WTC11 (cell line): Measurements from ENCODE around the gene RANBP17. TPM values are rescaled to one million over a fixed set of nuclear protein-coding genes. Genes with fewer than 3 reads are reported as not detected.

Experiments used
- ATAC-seq: fragments of 200-7000 bp; cut with Tn5 transposase; 2 replicates; pipeline ENCODE4 v1.10.0; 2021; ENCODE audit warnings: mild to moderate bottlenecking, moderate library complexity
- CTCF ChIA-PET: fragments of 300-600 bp; sonication (Branson Sonifier 250); formaldehyde crosslinking; loops from one replicate; lab custom pipeline; 2021; ENCODE audit warnings: antibody characterized with exemption; lab: Charles Lee
- POLR2A ChIA-PET: fragments of 350-600 bp; sonication (Branson Sonifier 250); formaldehyde crosslinking; loops from one replicate; lab custom pipeline; 2021; ENCODE audit warnings: antibody characterized with exemption; lab: Charles Lee
- DNase-seq: peaks from one replicate; pipeline ENCODE4 v3.0.0; 2021; ENCODE audit warnings: low spot score
- H3K27ac Mint-ChIP-seq: 2 replicates; pipeline ENCODE4 v1.8.0; 2021; ENCODE audit warnings: mixed read lengths
- H3K27me3 Mint-ChIP-seq: 2 replicates; pipeline ENCODE4 v1.8.0; 2021; ENCODE audit warnings: low read depth, mild to moderate bottlenecking, moderate library complexity, mixed read lengths
- H3K36me3 Mint-ChIP-seq: 2 replicates; pipeline ENCODE4 v1.8.0; 2021; ENCODE audit warnings: mixed read lengths
- H3K4me1 Mint-ChIP-seq: 2 replicates; pipeline ENCODE4 v1.8.0; 2022; ENCODE audit warnings: mixed read lengths
- H3K4me3 Mint-ChIP-seq: 2 replicates; pipeline ENCODE4 v1.8.0; 2021; ENCODE audit warnings: mild to moderate bottlenecking, moderate library complexity, mixed read lengths
- H3K9me3 Mint-ChIP-seq: 2 replicates; pipeline ENCODE4 v1.8.0; 2021; ENCODE audit warnings: mixed read lengths
- ESRRA ChIP-seq: sonication (generic); formaldehyde crosslinking; IDR thresholded peaks from 2 replicates; pipeline ENCODE4 v1.8.1; 2022; ENCODE audit warnings: mild to moderate bottlenecking, missing genetic modification reagents, borderline replicate concordance
- GTF2I ChIP-seq: fragments of 250-450 bp; sonication (Bioruptor Pico); conservative IDR thresholded peaks from 2 replicates; pipeline ENCODE4 v1.4.0; 2021; ENCODE audit warnings: mild to moderate bottlenecking
- HMGXB4 ChIP-seq: sonication (generic); formaldehyde crosslinking; IDR thresholded peaks from 2 replicates; pipeline ENCODE4 v1.8.1; 2023; ENCODE audit warnings: mild to moderate bottlenecking, moderate library complexity, missing genetic modification reagents
- MYBL2 ChIP-seq: sonication (generic); formaldehyde crosslinking; IDR thresholded peaks from 2 replicates; pipeline ENCODE4 v1.8.1; 2023; ENCODE audit warnings: mild to moderate bottlenecking, moderate library complexity, missing genetic modification reagents
- NR3C1 ChIP-seq: sonication (generic); formaldehyde crosslinking; conservative IDR thresholded peaks from 2 replicates; pipeline ENCODE4 v1.8.1; 2023; ENCODE audit warnings: low read depth, mild to moderate bottlenecking, missing genetic modification reagents
- PREB ChIP-seq: sonication (generic); formaldehyde crosslinking; IDR thresholded peaks from 2 replicates; pipeline ENCODE4 v1.8.1; 2022; ENCODE audit warnings: mild to moderate bottlenecking, missing genetic modification reagents, moderate library complexity, borderline replicate concordance
- SMAD4 ChIP-seq: sonication (generic); formaldehyde crosslinking; IDR thresholded peaks from 2 replicates; pipeline ENCODE4 v1.8.0; 2022; ENCODE audit warnings: mild to moderate bottlenecking, missing genetic modification reagents
- TCF7 ChIP-seq: sonication (generic); formaldehyde crosslinking; IDR thresholded peaks from 2 replicates; pipeline ENCODE4 v1.8.0; 2022; ENCODE audit warnings: mild to moderate bottlenecking, low read depth, missing genetic modification reagents, moderate library complexity
- ZBTB21 ChIP-seq: sonication (generic); formaldehyde crosslinking; IDR thresholded peaks from 2 replicates; pipeline ENCODE4 v1.8.1; 2023; ENCODE audit warnings: mild to moderate bottlenecking, missing genetic modification reagents, borderline replicate concordance
- ZNF317 ChIP-seq: sonication (generic); formaldehyde crosslinking; IDR thresholded peaks from 2 replicates; pipeline ENCODE4 v1.8.1; 2023; ENCODE audit warnings: low read depth, mild to moderate bottlenecking, moderate library complexity, missing genetic modification reagents, borderline replicate concordance
- ZNF532 ChIP-seq: fragments of 250-450 bp; sonication (Bioruptor Pico); IDR thresholded peaks from 2 replicates; pipeline ENCODE4 v1.9.0; 2021; ENCODE audit warnings: mild to moderate bottlenecking, borderline replicate concordance
- ZSCAN18 ChIP-seq: fragments of 250-450 bp; sonication (Bioruptor Pico); IDR thresholded peaks from 2 replicates; pipeline ENCODE4 v2.1.2; 2022; ENCODE audit warnings: mild to moderate bottlenecking, moderate library complexity
- total RNA-seq: library from RNA; stranded (reverse); gene quantifications from 3 replicates; pipeline ENCODE4 v1.2.3, GENCODE V29; 2021
- TF ChIP-seq, protein P1 (sequence below): fragments of 250-450 bp; sonication (Bioruptor Pico); IDR thresholded peaks from 2 replicates; pipeline ENCODE4 v1.8.0; 2021; ENCODE audit warnings: mild to moderate bottlenecking
- TF ChIP-seq, protein P2 (sequence below): sonication (generic); formaldehyde crosslinking; IDR thresholded peaks from 2 replicates; pipeline ENCODE4 v1.8.1; 2022; ENCODE audit warnings: low read depth, mild to moderate bottlenecking, moderate library complexity, missing genetic modification reagents, borderline replicate concordance
- TF ChIP-seq, protein P3 (sequence below): sonication (generic); formaldehyde crosslinking; IDR thresholded peaks from 2 replicates; pipeline ENCODE4 v1.8.1; 2023; ENCODE audit warnings: mild to moderate bottlenecking, missing genetic modification reagents, moderate library complexity
- TF ChIP-seq, protein P4 (sequence below): fragments of 250-450 bp; sonication (Bioruptor Pico); conservative IDR thresholded peaks from 2 replicates; pipeline ENCODE4 v1.9.0; 2021; ENCODE audit warnings: mild to moderate bottlenecking
- TF ChIP-seq, protein P5 (sequence below): sonication (generic); formaldehyde crosslinking; conservative IDR thresholded peaks from 2 replicates; pipeline ENCODE4 v1.8.1; 2022; ENCODE audit warnings: mild to moderate bottlenecking, missing genetic modification reagents

Gene RANBP17
- total RNA-seq, 1 experiment from 2014 or later: 23.1 TPM

DNA sequence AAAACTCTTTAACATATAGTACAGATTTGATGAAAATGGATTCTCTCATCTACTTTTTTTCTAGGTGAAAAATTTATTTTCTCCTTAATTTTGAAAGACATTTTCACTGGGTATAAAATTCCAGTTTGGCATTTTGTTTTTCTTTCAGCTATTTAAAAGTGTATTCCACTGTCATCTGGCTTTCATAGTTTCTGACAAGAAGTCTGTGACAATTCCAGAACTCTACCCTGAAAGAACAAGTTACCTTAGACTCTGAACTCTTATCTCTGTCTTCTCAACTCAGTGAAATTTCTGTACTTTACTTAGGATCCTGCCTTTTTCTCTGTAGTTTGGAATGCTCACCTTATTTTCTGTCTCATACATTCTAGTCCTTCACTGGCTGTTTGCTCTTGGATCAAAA, 161.7 kb downstream of the RANBP17 start:
- no peak for ATAC-seq
- TF ChIP-seq ZNF532 (CRISPR knock-in tag) (no peak), ZNF317 (peak; percentile 92)
- TF ChIP-seq, all 79 proteins: peak for 1
- Mint-ChIP-seq H3K4me3 (no peak overlapping the region), H3K27me3 (no peaks in the 10 kb centered on the region), H3K27ac (no peak overlapping the region), H3K4me1 (no peaks in the 10 kb centered on the region), H3K9me3 (peaks cover 24% of the 10 kb centered on the region), H3K36me3 (peaks cover 23% of the 10 kb centered on the region)
- POLR2A ChIA-PET: no interaction called here
- CTCF ChIA-PET: no interaction called here
- no peak for DNase-seq

DNA sequence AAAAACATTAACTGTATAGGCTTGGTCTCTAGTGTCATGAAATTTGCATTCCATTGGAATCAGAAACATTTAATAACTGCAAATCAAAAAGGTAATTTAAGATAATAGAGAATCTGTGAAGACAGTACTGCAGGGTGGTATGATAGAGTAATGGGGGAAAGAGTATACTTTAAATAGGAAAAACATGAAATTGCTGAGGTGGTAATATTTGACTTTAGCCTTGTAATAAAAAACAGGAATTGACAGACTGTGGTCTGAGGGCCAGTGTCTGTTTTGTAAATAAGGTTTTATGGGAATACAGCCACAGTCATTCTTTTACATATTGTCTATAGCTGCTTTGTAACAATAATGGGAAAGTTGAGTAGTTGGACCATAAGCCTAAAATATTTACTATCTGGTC, 162.3 kb downstream of the RANBP17 start:
- CTCF ChIA-PET: no interaction called here

GRCh38 chr5:171029401-171029800, 167.6 kb downstream of the RANBP17 start:
- H3K4me3 Mint-ChIP-seq: no peak overlapping the region
- POLR2A ChIA-PET: no interaction called here
- CTCF ChIA-PET: no interaction called here
- TF ChIP-seq, protein P1, sequence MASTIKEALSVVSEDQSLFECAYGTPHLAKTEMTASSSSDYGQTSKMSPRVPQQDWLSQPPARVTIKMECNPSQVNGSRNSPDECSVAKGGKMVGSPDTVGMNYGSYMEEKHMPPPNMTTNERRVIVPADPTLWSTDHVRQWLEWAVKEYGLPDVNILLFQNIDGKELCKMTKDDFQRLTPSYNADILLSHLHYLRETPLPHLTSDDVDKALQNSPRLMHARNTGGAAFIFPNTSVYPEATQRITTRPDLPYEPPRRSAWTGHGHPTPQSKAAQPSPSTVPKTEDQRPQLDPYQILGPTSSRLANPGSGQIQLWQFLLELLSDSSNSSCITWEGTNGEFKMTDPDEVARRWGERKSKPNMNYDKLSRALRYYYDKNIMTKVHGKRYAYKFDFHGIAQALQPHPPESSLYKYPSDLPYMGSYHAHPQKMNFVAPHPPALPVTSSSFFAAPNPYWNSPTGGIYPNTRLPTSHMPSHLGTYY (CRISPR knock-in tag): no peak
- TF ChIP-seq, protein P2, sequence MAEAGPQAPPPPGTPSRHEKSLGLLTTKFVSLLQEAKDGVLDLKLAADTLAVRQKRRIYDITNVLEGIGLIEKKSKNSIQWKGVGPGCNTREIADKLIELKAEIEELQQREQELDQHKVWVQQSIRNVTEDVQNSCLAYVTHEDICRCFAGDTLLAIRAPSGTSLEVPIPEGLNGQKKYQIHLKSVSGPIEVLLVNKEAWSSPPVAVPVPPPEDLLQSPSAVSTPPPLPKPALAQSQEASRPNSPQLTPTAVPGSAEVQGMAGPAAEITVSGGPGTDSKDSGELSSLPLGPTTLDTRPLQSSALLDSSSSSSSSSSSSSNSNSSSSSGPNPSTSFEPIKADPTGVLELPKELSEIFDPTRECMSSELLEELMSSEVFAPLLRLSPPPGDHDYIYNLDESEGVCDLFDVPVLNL: no peak
- TF ChIP-seq NR3C1 (CRISPR knock-in tag) (no peak), PREB (CRISPR knock-in tag) (no peak), TCF7 (CRISPR knock-in tag) (no peak), ZSCAN18 (CRISPR knock-in tag) (no peak), ZBTB21 (CRISPR knock-in tag) (no peak), MYBL2 (no peak), ESRRA (CRISPR knock-in tag) (no peak), HMGXB4 (no peak)
- TF ChIP-seq, protein P3, sequence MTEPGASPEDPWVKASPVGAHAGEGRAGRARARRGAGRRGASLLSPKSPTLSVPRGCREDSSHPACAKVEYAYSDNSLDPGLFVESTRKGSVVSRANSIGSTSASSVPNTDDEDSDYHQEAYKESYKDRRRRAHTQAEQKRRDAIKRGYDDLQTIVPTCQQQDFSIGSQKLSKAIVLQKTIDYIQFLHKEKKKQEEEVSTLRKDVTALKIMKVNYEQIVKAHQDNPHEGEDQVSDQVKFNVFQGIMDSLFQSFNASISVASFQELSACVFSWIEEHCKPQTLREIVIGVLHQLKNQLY (CRISPR knock-in tag): no peak
- TF ChIP-seq, protein P4, sequence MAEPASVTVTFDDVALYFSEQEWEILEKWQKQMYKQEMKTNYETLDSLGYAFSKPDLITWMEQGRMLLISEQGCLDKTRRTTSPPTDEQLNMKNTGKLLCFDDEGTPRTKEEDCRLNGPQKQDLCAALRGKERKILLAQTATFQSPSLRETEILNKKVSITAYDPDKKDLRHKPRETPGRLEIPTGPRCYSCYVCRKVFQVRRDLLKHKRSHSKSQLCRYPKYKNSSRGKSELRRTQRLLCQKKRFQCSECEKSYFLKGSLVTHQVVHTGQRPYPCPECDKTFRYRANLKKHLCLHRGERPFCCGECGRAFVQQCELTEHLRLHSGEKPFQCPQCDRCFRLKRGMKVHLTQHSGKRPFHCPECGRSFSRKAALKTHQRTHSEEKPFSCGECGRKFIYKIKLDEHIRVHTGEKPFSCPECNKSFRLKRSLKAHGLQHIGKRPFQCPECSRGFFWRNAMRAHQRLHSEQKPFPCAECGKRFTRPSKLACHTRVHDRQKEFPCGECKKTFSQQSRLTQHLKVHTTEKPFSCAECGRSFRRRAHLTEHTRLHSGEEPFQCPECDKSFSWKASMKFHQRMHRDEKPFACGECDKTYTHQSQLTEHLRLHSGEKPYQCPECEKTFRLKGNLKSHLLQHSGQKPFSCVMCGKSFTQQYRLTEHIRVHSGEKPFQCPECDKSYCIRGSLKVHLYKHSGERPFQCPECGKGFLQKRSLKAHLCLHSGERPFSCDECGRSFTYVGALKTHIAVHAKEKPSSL (CRISPR knock-in tag): no peak

More for the DNA sequence above, 162.3 kb downstream of the RANBP17 start:
- peaks cover 24% of the 10 kb centered on the region for H3K9me3 Mint-ChIP-seq
- DNase-seq (no peak), ATAC-seq (no peak)
- no peak overlapping the region for H3K4me3 Mint-ChIP-seq
- H3K27ac Mint-ChIP-seq: no peak overlapping the region
- H3K4me1 Mint-ChIP-seq: no peaks in the 10 kb centered on the region
- H3K27me3 Mint-ChIP-seq: no peaks in the 10 kb centered on the region
- H3K36me3 Mint-ChIP-seq: peaks cover 23% of the 10 kb centered on the region
- no peak for TF ChIP-seq SMAD4 (CRISPR knock-in tag)
- TF ChIP-seq MYBL2: no peak
- TF ChIP-seq GTF2I (CRISPR knock-in tag): no peak
- TF ChIP-seq, protein P5, sequence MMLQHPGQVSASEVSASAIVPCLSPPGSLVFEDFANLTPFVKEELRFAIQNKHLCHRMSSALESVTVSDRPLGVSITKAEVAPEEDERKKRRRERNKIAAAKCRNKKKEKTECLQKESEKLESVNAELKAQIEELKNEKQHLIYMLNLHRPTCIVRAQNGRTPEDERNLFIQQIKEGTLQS (CRISPR knock-in tag): no peak
- POLR2A ChIA-PET: no interaction called here

More at GRCh38 chr5:171029401-171029800, 167.6 kb downstream of the RANBP17 start:
- ATAC-seq (no peak), DNase-seq (no peak)
- Mint-ChIP-seq H3K9me3 (peaks cover 8% of the 10 kb centered on the region), H3K4me1 (no peaks in the 10 kb centered on the region), H3K36me3 (peaks cover 7% of the 10 kb centered on the region), H3K27me3 (no peaks in the 10 kb centered on the region), H3K27ac (no peak overlapping the region)
